Effector memory CD4-positive, alpha-beta T cell (primary cell): ENCODE results near the gene APOA1.
"Not testable (repeated sequence)": the region's sequence is repeated elsewhere in the genome, so short reads cannot be mapped to it uniquely, and the experiment has no call there.

Experiments
- DNase-seq, 3 donors: peaks; one replicate each; pipeline ENCODE4 v3.0.0-alpha.2; 2020
- H3K27ac ChIP-seq: 2 replicates; pipeline ENCODE4 v1.7.0; 2013; ENCODE audit warnings: mild to moderate bottlenecking, low read length, moderate library complexity; ENCODE audit not compliant: insufficient read depth, poor library complexity, severe bottlenecking
- H3K27me3 ChIP-seq: replicated peaks from 2 replicates; pipeline ENCODE4 v1.7.0; 2013; ENCODE audit warnings: mild to moderate bottlenecking, low read length; ENCODE audit not compliant: insufficient read depth, control insufficient read depth, poor library complexity, severe bottlenecking
- H3K36me3 ChIP-seq: 2 replicates; pipeline ENCODE4 v1.7.0; 2013; ENCODE audit warnings: mild to moderate bottlenecking, low read length, moderate library complexity; ENCODE audit not compliant: control insufficient read depth, insufficient read depth
- H3K4me1 ChIP-seq: 2 replicates; pipeline ENCODE4 v1.7.0; 2013; ENCODE audit warnings: low read length, mild to moderate bottlenecking; ENCODE audit not compliant: control insufficient read depth, insufficient read depth, poor library complexity, severe bottlenecking
- H3K4me3 ChIP-seq: 2 replicates; pipeline ENCODE4 v1.7.0; 2013; ENCODE audit warnings: low read length, low read depth, mild to moderate bottlenecking; ENCODE audit not compliant: insufficient read depth, poor library complexity, severe bottlenecking
- H3K9me3 ChIP-seq: 2 replicates; pipeline ENCODE4 v1.7.0; 2013; ENCODE audit warnings: mild to moderate bottlenecking, low read length, moderate library complexity; ENCODE audit not compliant: control insufficient read depth

Gene APOA1

GRCh38 chr11:116807601-116808261 is 29.7 kb downstream of the APOA1 start:
- no peak overlapping the region for H3K27ac ChIP-seq
- no peaks in the 10 kb centered on the region for H3K9me3 ChIP-seq
- no peak for DNase-seq

GRCh38 chr11:116804001-116804400 is 33.4 kb downstream of the APOA1 start:
- H3K27me3 ChIP-seq: no peaks in the 10 kb centered on the region
- no peaks in the 10 kb centered on the region for H3K36me3 ChIP-seq
- no peaks in the 10 kb centered on the region for H3K4me1 ChIP-seq
- no peak for DNase-seq
- H3K4me3 ChIP-seq: no peak overlapping the region
- no peaks in the 10 kb centered on the region for H3K9me3 ChIP-seq
- no peak overlapping the region for H3K27ac ChIP-seq

More at GRCh38 chr11:116807601-116808261, 29.7 kb downstream of the APOA1 start:
- Histone ChIP-seq H3K4me3 (no peak overlapping the region), H3K4me1 (no peaks in the 10 kb centered on the region), H3K27me3 (no peaks in the 10 kb centered on the region), H3K36me3 (no peaks in the 10 kb centered on the region)

GRCh38 chr11:116801662-116802061 is 35.8 kb downstream of the APOA1 start:
- not testable (repeated sequence) for H3K4me3 ChIP-seq, H3K4me1 ChIP-seq, DNase-seq

DNA sequence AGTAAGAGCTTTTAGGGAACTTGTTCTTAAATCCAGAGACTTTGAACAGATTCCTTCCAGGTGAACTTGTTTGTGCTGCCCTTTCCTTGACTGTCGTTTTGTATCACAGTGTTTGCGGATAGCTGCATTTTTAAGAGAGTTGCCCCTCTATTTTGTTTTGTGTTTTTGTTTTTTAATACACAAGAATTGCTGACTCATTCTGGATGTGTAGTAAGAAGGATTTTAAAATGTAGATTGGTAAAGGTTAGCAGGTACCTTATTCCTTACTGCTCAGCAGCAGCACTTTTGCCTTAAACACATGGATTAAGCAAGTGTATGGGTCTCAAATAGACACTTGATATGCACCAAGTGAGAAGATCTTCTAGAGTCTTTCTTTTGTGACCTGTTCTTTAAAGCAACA is 36.8 kb downstream of the APOA1 start:
- no peak overlapping the region for H3K27ac ChIP-seq
- no peaks in the 10 kb centered on the region for H3K27me3 ChIP-seq
- H3K4me1 ChIP-seq: no peaks in the 10 kb centered on the region
- no peak for DNase-seq
- no peaks in the 10 kb centered on the region for H3K36me3 ChIP-seq
- H3K9me3 ChIP-seq: no peaks in the 10 kb centered on the region
- no peak overlapping the region for H3K4me3 ChIP-seq

More at GRCh38 chr11:116801662-116802061, 35.8 kb downstream of the APOA1 start:
- not testable (repeated sequence) for H3K9me3 ChIP-seq, H3K36me3 ChIP-seq, H3K27me3 ChIP-seq, H3K27ac ChIP-seq

GRCh38 chr11:116798368-116798767 is 39.1 kb downstream of the APOA1 start:
- no peaks in the 10 kb centered on the region for H3K4me1 ChIP-seq
- DNase-seq: no peak
- H3K9me3 ChIP-seq: no peaks in the 10 kb centered on the region
- H3K36me3 ChIP-seq: no peaks in the 10 kb centered on the region
- H3K27me3 ChIP-seq: no peaks in the 10 kb centered on the region
- H3K27ac ChIP-seq: no peak overlapping the region
- H3K4me3 ChIP-seq: no peak overlapping the region

DNA sequence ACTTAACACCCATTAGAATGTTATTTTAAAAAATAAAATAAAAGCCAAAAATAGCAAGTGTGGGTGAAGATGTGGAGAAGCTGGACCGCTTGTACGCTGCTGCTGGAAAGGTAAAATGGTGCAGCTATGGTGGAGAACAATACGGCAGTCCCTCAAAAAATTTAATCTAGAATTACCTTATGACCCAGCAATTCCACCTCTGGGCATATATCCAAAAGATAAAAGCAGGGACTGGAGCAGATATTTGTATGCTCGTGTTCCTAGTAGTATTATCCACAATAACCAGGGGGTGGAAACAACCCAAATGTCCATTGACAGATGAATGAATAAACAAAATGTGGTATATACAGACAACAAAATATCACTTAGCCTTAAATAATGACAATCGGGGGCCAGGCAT is 39.6 kb downstream of the APOA1 start:
- DNase-seq: no peak
- H3K36me3 ChIP-seq: no peaks in the 10 kb centered on the region
- H3K27ac ChIP-seq: no peak overlapping the region
- no peak overlapping the region for H3K4me3 ChIP-seq
- H3K27me3 ChIP-seq: no peaks in the 10 kb centered on the region
- H3K9me3 ChIP-seq: no peaks in the 10 kb centered on the region
- H3K4me1 ChIP-seq: no peaks in the 10 kb centered on the region

- no peaks in the 10 kb centered on the region for H3K36me3 ChIP-seq
- no peak for DNase-seq
These were observed 40.9 kb downstream of the APOA1 start for GRCh38 chr11:116796548-116796947.

DNA sequence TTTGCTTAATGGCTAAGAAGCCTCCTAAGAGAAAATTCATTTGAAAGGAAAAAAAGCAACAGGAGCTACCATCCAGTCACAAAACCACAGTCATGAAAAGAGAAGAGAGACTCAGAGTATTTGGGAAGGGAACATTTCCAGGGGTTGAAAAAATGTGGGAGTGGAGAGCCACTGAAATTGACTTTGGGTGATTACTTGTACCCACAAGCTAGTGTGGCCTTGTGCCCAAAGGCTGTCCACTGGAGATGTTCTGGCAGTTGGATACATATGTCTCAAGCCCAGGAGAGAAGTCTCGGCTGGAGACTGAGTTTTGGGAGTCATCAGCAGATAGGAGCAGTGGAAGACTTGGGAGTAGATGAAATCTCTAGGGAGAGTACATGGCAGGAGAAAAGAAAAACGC is 42.6 kb downstream of the APOA1 start:
- peaks cover 9% of the 10 kb centered on the region for H3K4me1 ChIP-seq
- H3K27me3 ChIP-seq: no peaks in the 10 kb centered on the region
- H3K9me3 ChIP-seq: no peaks in the 10 kb centered on the region
- DNase-seq: no peak
- no peaks in the 10 kb centered on the region for H3K36me3 ChIP-seq
- no peak overlapping the region for H3K27ac ChIP-seq
- no peak overlapping the region for H3K4me3 ChIP-seq

More at GRCh38 chr11:116796548-116796947, 40.9 kb downstream of the APOA1 start:
- Histone ChIP-seq H3K27me3 (no peaks in the 10 kb centered on the region), H3K4me1 (peaks cover under 1% of the 10 kb centered on the region), H3K9me3 (no peaks in the 10 kb centered on the region), H3K4me3 (no peak overlapping the region), H3K27ac (no peak overlapping the region)

DNA sequence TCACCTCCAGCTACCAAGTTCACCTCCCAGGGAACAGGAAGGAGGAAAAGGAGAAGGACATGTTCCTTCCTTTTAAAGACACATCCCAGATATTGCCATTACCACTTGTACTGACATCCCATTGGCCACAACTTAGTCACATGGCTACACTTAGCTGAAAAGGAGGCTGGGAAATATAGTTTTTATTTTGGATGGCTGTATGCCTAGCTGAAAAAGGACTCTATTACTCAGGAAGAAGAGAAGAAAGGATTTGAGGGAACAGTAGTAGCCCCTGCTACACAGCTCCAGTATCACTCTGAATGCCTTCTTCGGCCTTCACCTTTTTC is 43.7 kb downstream of the APOA1 start:
- H3K36me3 ChIP-seq: no peaks in the 10 kb centered on the region
- H3K27ac ChIP-seq: no peak overlapping the region
- H3K9me3 ChIP-seq: no peaks in the 10 kb centered on the region
- H3K4me1 ChIP-seq: peaks cover 9% of the 10 kb centered on the region
- no peaks in the 10 kb centered on the region for H3K27me3 ChIP-seq
- no peak for DNase-seq
- H3K4me3 ChIP-seq: no peak overlapping the region

DNA sequence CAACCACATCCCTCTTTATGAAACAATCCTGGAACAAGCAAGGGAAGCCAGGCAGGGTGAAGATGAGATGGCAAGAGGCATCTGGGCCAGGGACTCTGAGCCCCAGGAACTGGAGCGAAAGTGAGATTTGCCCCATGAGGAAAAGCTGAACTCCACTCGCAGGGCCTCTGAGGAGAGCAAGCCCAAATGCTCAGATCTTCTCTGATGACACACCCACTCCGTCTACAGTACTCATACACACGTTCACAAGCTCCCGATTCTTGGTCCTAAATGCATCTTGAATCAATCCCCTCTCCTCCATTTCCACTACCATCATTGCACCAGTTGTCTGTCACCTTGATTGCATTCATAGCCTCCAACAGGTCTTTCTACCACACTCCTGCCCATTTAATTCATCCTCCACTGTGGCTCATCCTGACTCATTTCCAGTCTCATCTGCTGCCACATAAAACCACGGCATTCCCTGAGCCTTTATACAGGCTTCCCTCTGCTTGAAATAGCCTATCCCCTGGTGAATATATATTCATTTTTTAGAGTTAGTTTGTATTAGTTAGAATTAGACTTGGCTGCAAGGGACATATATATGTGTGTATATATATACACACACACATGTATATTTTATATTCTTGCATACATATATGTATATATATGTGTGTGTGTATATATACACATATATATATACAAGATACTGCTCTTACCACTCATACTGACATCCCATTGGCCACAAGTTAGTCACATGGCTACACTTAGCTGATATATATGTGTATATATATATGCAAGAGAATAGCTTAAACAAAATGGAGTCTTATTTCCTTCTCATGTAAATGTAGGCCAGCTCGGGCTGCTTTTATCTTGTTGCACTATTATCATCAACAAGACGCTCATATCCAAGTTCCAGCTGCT is 44.3 kb downstream of the APOA1 start:
- Histone ChIP-seq H3K27ac (no peak overlapping the region), H3K4me1 (peaks cover 13% of the 10 kb centered on the region), H3K36me3 (no peaks in the 10 kb centered on the region), H3K4me3 (no peak overlapping the region), H3K9me3 (no peaks in the 10 kb centered on the region), H3K27me3 (no peaks in the 10 kb centered on the region)
- no peak for DNase-seq
